ENCODE data around the gene SQSTM1. TPM values are rescaled to one million over a fixed set of nuclear protein-coding genes. Genes with fewer than 3 reads are reported as not detected.

Gene SQSTM1
- total and polyA plus RNA-seq, 2 donors (not counting 1 experiment from before 2014, with no cell fraction given), result 212 to 1,894 TPM

DNA sequence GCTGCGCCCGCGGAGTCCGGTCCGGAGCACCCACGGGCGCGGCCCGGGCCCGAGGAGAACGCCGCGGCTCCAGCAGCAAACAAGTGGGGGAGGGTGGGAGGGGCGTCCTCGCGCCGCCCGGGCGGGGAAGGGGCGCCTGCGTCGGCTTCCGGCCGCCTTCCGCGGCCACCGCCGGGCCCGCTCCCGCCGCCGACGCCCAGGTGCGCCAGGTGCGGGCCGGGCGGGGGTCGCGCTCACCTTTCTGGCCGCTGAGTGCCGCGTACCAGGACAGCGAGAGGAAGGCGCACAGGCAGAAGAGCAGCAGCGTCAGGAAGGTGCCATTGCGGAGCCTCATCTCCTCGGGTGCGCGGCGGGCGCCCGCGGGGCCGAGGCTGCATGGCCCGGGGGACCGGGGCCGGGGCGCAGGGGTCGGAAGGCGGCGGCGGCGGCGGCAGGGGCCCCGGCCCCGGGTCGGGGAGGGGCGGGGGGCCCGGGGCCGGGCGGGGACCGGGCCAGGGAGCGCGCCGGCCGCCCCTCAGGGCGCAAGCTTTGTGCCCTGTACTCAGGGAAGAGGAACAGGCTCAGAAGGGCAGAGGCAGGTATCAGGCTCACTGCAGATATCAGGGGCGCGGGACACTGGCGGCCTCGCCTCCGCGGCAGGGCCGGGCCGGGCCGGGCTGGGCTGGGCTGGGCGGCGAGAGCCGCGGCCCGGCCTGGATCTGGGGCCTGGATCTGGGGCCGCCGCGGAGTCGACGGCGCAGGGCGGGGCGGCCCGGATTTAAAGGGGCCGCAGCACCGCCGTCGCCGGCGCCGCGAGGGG lies 14.3 kb upstream of the SQSTM1 start, which contains the start of gene MGAT4B:
Gene MGAT4B (minus strand): TSS at position 617 of the 799 bp plus-strand sequence. CDS start 283 bp downstream, at position 334.
- H3K4me1 ChIP-seq (ENCODE audit: control insufficient read depth, extremely low read depth, insufficient read depth, low read length), result peaks cover 14% of the 10 kb centered on the region
- H3K4me2 ChIP-seq (ENCODE audit: extremely low read depth, insufficient read depth, low read length), result peak within 1 kb of the TSS; percentile 89
- peak within 1 kb of the TSS; percentile 77 for H3K9ac ChIP-seq (ENCODE audit: insufficient read depth, low read length)
- H3K4me3 ChIP-seq (replicated peaks in 1 of 4; ENCODE audit: control extremely low read depth in 1 of 4, insufficient read depth in 1 of 4, low read depth in 3 of 4, low read length in 4 of 4), result peak within 1 kb of the TSS; percentile 46 to 82 (median 75)
- H3K27ac ChIP-seq (ENCODE audit: insufficient read depth, low read length), result peak within 1 kb of the TSS; percentile 71
- no peak for TF ChIP-seq EZH2 (IDR thresholded peaks at IDR 0.05; ENCODE audit: low read length, missing control alignments)
- DNase-seq (ENCODE audit: low read depth in 2 of 2), result peak; percentile 70 to 77
- H2AFZ ChIP-seq (ENCODE audit: low read length), result peak within 1 kb of the TSS; percentile 46
- H3K27me3 ChIP-seq (ENCODE audit: control insufficient read depth, insufficient read depth, low read length), result no peaks in the 10 kb centered on the region
- H3K9me3 ChIP-seq (ENCODE audit: control insufficient read depth, insufficient read depth, low read depth, low read length), result no peaks in the 10 kb centered on the region
- H3K79me2 ChIP-seq (ENCODE audit: control insufficient read depth, insufficient read depth, low read length), result peaks cover 45% of the 10 kb centered on the region
- no peaks in the 10 kb centered on the region for H4K20me1 ChIP-seq (ENCODE audit: control insufficient read depth, extremely low read depth, insufficient read depth, low read length)
- peaks cover 4% of the 10 kb centered on the region for H3K36me3 ChIP-seq (ENCODE audit: control insufficient read depth, insufficient read depth, low read length)

DNA sequence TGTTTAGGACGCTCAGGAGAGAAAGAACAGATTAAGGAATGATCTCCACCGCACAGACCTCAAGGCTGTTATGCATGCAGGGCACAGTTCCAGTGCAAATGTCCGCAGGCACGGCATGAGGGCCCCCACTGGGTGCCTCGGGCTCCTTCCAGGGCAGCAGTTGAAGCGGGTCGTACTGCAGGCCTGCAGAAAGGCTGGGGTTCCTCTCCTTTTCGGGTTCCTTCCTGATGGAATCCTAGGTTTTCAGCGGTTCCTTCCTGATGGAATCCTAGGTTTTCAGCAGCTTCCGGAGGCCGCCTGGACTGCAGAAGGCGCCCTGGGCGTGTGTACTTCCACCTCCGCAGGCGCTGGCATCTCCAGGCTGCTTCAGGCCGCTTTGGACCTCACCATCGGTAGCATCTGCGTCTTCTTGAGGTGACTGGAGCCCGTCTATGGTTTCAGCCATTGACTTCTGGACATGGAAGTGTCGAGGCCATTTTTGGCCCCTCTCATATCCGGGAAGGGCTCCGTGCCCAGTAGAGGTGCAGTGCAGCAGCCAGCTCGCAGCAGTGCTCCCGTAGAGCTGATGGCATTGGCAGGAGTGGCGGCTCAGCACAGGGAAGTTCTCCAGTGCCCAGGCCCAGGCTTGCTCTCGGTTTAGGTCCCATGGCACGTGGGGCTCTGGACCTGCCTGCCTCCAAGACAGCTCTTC lies 8.4 kb upstream of the SQSTM1 start:
- Histone ChIP-seq H3K27ac (ENCODE audit: insufficient read depth, low read length) (no peak overlapping the region), H4K20me1 (ENCODE audit: control insufficient read depth, extremely low read depth, insufficient read depth, low read length) (no peaks in the 10 kb centered on the region), H3K36me3 (ENCODE audit: control insufficient read depth, insufficient read depth, low read length) (peaks cover 6% of the 10 kb centered on the region), H3K4me3 (replicated peaks in 1 of 4; ENCODE audit: control extremely low read depth in 1 of 4, insufficient read depth in 1 of 4, low read depth in 3 of 4, low read length in 4 of 4) (no peak overlapping the region), H3K79me2 (ENCODE audit: control insufficient read depth, insufficient read depth, low read length) (no peaks in the 10 kb centered on the region), H3K4me2 (ENCODE audit: extremely low read depth, insufficient read depth, low read length) (no peak overlapping the region), H3K9ac (ENCODE audit: insufficient read depth, low read length) (no peak overlapping the region), H3K4me1 (ENCODE audit: control insufficient read depth, extremely low read depth, insufficient read depth, low read length) (no peaks in the 10 kb centered on the region), H2AFZ (ENCODE audit: low read length) (no peak overlapping the region), H3K27me3 (ENCODE audit: control insufficient read depth, insufficient read depth, low read length) (no peaks in the 10 kb centered on the region), H3K9me3 (ENCODE audit: control insufficient read depth, insufficient read depth, low read depth, low read length) (no peaks in the 10 kb centered on the region)
- no peak for DNase-seq (ENCODE audit: low read depth in 2 of 2)
- no peak for TF ChIP-seq EZH2 (IDR thresholded peaks at IDR 0.05; ENCODE audit: low read length, missing control alignments)
- TF ChIP-seq, protein P1, sequence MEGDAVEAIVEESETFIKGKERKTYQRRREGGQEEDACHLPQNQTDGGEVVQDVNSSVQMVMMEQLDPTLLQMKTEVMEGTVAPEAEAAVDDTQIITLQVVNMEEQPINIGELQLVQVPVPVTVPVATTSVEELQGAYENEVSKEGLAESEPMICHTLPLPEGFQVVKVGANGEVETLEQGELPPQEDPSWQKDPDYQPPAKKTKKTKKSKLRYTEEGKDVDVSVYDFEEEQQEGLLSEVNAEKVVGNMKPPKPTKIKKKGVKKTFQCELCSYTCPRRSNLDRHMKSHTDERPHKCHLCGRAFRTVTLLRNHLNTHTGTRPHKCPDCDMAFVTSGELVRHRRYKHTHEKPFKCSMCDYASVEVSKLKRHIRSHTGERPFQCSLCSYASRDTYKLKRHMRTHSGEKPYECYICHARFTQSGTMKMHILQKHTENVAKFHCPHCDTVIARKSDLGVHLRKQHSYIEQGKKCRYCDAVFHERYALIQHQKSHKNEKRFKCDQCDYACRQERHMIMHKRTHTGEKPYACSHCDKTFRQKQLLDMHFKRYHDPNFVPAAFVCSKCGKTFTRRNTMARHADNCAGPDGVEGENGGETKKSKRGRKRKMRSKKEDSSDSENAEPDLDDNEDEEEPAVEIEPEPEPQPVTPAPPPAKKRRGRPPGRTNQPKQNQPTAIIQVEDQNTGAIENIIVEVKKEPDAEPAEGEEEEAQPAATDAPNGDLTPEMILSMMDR (conservative IDR thresholded peaks at IDR 0.05 in 1 of 2, IDR thresholded peaks at IDR 0.05 in 1 of 2; ENCODE audit: low read depth in 1 of 2, low read length in 2 of 2), result no peak

DNA sequence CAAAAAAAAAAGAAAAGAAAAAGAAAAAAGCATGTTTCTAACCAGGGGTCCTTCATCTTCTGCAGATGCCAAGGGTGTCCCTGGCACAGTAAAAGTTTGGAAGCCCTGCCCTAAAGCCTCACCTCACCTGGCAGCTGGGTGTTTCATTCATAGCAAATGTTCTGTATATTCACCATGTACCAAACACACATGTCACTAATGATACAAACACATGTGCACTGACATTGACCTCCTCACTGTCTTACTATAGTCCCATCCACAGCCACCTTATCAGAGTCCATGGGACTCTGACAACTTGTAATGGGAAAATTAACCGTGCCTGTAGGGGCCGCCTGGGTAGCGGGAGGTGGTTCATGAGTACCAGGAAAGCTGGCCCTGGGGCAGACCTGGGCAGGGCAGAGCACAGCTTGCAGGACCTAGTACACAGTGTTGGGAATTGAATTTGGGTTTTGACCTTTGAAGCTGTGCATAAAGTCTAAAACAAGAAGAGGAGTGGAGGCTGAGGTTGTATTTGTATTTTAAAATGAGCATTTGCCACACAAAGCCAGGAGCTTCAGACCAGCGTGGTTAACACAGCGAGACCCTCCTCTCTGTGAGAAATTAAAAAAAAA lies 7.6 kb upstream of the SQSTM1 start:
- Histone ChIP-seq H3K27me3 (ENCODE audit: control insufficient read depth, insufficient read depth, low read length) (no peaks in the 10 kb centered on the region), H3K79me2 (ENCODE audit: control insufficient read depth, insufficient read depth, low read length) (no peaks in the 10 kb centered on the region), H3K4me1 (ENCODE audit: control insufficient read depth, extremely low read depth, insufficient read depth, low read length) (peaks cover 3% of the 10 kb centered on the region), H2AFZ (ENCODE audit: low read length) (no peak overlapping the region), H3K36me3 (ENCODE audit: control insufficient read depth, insufficient read depth, low read length) (peaks cover 6% of the 10 kb centered on the region), H4K20me1 (ENCODE audit: control insufficient read depth, extremely low read depth, insufficient read depth, low read length) (no peaks in the 10 kb centered on the region), H3K4me2 (ENCODE audit: extremely low read depth, insufficient read depth, low read length) (no peak overlapping the region), H3K4me3 (replicated peaks in 1 of 4; ENCODE audit: control extremely low read depth in 1 of 4, insufficient read depth in 1 of 4, low read depth in 3 of 4, low read length in 4 of 4) (no peak overlapping the region), H3K27ac (ENCODE audit: insufficient read depth, low read length) (no peak overlapping the region), H3K9me3 (ENCODE audit: control insufficient read depth, insufficient read depth, low read depth, low read length) (no peaks in the 10 kb centered on the region), H3K9ac (ENCODE audit: insufficient read depth, low read length) (no peak overlapping the region)
- no peak for DNase-seq (ENCODE audit: low read depth in 2 of 2)
- TF ChIP-seq, protein P1 (conservative IDR thresholded peaks at IDR 0.05 in 1 of 2, IDR thresholded peaks at IDR 0.05 in 1 of 2; ENCODE audit: low read depth in 1 of 2, low read length in 2 of 2), result no peak
- TF ChIP-seq EZH2 (IDR thresholded peaks at IDR 0.05; ENCODE audit: low read length, missing control alignments), result no peak

Measured in fibroblast of lung (primary cell).